ENCODE results near the gene IMMP2L. TPM values are rescaled to one million over a fixed set of nuclear protein-coding genes. Genes with fewer than 3 reads are reported as not detected.

Gene IMMP2L
- total RNA-seq, 1 experiment from 2014 or later: 8.6 TPM

GRCh38 chr7:111513566-111513965 lies 48.7 kb downstream of the IMMP2L start:
- no peaks in the 10 kb centered on the region for H4K20me1 ChIP-seq (ENCODE audit: low read length)
- no peak overlapping the region for H2AFZ ChIP-seq (ENCODE audit: low read length)
- H3K79me2 ChIP-seq (ENCODE audit: low read length): peaks cover 8% of the 10 kb centered on the region; the same call in 1 of the 2 replicates
- H3K9me3 ChIP-seq (ENCODE audit: low read length): no peaks in the 10 kb centered on the region
- DNase-seq: no peak
- TF ChIP-seq EZH2phosphoT487 (IDR thresholded peaks at IDR 0.05; ENCODE audit: borderline replicate concordance, low read length): no peak
- TF ChIP-seq EZH2 (IDR thresholded peaks at IDR 0.05; ENCODE audit: low read length, unreplicated experiment): no peak
- no peak for TF ChIP-seq CTCF (conservative IDR thresholded peaks at IDR 0.05; ENCODE audit: low read depth, low read length)
- ChIA-PET POLR2A (ENCODE audit: unreplicated experiment) (no interaction called here), CTCF (no interaction called here)
- H3K9ac ChIP-seq (ENCODE audit: low read length): peak overlapping the region; percentile 14; the same call in 1 of the 2 replicates
- no TSS peak for BruUV-seq (replicated peaks)
- H3K36me3 ChIP-seq (ENCODE audit: low read depth, low read length): peaks cover 3% of the 10 kb centered on the region; the same call in 1 of the 2 replicates
- intact Hi-C loops (cut with micrococcal nuclease): no loop called here
- peaks cover 63% of the 10 kb centered on the region for H3K4me1 ChIP-seq (ENCODE audit: insufficient read depth, low read length)
- no peak overlapping the region for H3K4me2 ChIP-seq (ENCODE audit: low read length)
- H3K27me3 ChIP-seq (ENCODE audit: low read length): no peaks in the 10 kb centered on the region
- no peak overlapping the region for H3K4me3 ChIP-seq (ENCODE audit: low read length)
- no peak for ATAC-seq
- H3K9me2 ChIP-seq (replicated peaks; ENCODE audit: low read length): no peaks in the 10 kb centered on the region
- H3F3A ChIP-seq (ENCODE audit: low read length, unreplicated experiment): peaks cover 11% of the 10 kb centered on the region
- peak overlapping the region; percentile 19 for H3K27ac ChIP-seq (ENCODE audit: low read length)

DNA sequence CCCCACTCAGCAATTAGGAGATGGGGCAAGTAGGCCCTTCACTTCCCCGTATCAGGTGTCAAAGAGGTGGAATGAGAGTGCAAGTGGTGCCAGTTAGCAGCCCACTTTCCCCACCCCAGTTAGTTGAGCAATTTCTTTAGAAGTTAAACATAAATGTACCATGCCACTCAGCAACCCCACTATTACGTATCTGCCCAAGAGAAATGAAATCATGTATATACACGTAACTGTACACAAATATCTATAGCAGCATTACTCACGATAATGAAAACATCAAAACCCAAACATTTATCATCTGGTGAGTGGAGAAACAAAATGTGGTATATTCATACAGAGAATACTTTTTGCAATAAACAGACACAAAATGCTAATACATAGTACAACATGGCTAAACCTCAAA lies 50.4 kb downstream of the IMMP2L start:
- no TSS peak for BruUV-seq (replicated peaks)
- peak overlapping the region; percentile 85 for H3K9ac ChIP-seq (ENCODE audit: low read length)
- ChIA-PET CTCF (no interaction called here), POLR2A (ENCODE audit: unreplicated experiment) (no interaction called here)
- peaks cover 16% of the 10 kb centered on the region for H3K79me2 ChIP-seq (ENCODE audit: low read length)
- H3K4me3 ChIP-seq (ENCODE audit: low read length): no peak overlapping the region
- no peak overlapping the region for H3K4me2 ChIP-seq (ENCODE audit: low read length)
- DNase-seq (no peak), ATAC-seq (no peak)
- no peaks in the 10 kb centered on the region for H3K9me3 ChIP-seq (ENCODE audit: low read length)
- peaks cover 3% of the 10 kb centered on the region; the same call in 1 of the 2 replicates for H3K36me3 ChIP-seq (ENCODE audit: low read depth, low read length)
- H3K27me3 ChIP-seq (ENCODE audit: low read length): no peaks in the 10 kb centered on the region
- H2AFZ ChIP-seq (ENCODE audit: low read length): no peak overlapping the region
- H4K20me1 ChIP-seq (ENCODE audit: low read length): no peaks in the 10 kb centered on the region
- TF ChIP-seq CTCF (conservative IDR thresholded peaks at IDR 0.05; ENCODE audit: low read depth, low read length): no peak
- TF ChIP-seq EZH2 (IDR thresholded peaks at IDR 0.05; ENCODE audit: low read length, unreplicated experiment): no peak
- peak overlapping the region; percentile 96 for H3K27ac ChIP-seq (ENCODE audit: low read length)
- H3F3A ChIP-seq (ENCODE audit: low read length, unreplicated experiment): peaks cover 4% of the 10 kb centered on the region
- H3K4me1 ChIP-seq (ENCODE audit: insufficient read depth, low read length): peaks cover 58% of the 10 kb centered on the region
- intact Hi-C loops (cut with micrococcal nuclease): no loop called here
- H3K9me2 ChIP-seq (replicated peaks; ENCODE audit: low read length): no peaks in the 10 kb centered on the region

DNA sequence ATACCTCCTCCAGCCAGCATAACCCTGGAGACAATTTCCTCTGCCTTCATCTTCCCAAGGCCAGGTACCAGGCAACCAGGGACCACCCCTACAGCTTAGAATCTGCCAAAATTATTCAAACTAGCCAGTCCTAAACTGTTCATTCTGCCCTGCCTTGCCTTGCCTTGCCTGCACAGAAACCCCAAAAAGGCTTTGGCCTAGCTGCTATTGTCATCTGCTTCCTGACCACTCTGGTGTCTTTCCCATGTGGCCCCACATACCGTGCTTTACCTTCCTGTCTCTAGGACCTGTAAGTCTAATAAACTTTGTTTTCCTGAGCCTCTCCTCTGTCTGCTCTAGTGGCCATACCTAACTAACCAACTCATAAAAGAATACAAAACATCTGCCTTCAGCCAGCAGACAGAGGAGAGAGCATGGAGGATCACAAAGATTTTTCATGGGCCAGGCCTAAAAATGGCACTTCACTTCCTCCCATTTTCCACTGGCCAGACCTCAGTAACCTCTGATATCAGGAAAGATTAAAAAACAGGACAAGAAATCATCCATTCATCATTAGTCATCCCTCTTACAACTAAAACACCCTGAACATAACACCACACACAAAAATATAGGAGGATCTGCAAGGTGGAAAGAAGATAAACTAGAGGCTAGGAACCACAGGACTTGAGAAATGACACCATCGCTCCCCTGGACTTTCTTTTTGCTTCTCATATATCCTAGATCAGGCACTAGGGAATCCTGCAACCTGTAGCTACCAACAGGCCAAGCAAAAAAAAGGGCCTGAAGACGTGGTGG lies 51.5 kb downstream of the IMMP2L start:
- POLR2A ChIA-PET (ENCODE audit: unreplicated experiment): interaction anchor here (1.3 kb wide), 1 partner anchor 52 kb away, joined by 10 read pairs; the partner anchor contains the start of gene IMMP2L
- CTCF ChIA-PET: interaction anchor here (1.4 kb wide), 1 partner anchor 12 kb away, joined by 12 read pairs; no protein-coding TSS in a partner anchor
- no peaks in the 10 kb centered on the region for H4K20me1 ChIP-seq (ENCODE audit: low read length)
- intact Hi-C loops (cut with micrococcal nuclease): no loop called here
- H3K36me3 ChIP-seq (ENCODE audit: low read depth, low read length): peaks cover 3% of the 10 kb centered on the region; the same call in 1 of the 2 replicates
- DNase-seq (peak; percentile 35), ATAC-seq (peak; percentile 36)
- no peak for TF ChIP-seq CTCF (conservative IDR thresholded peaks at IDR 0.05; ENCODE audit: low read depth, low read length)
- TF ChIP-seq EZH2 (IDR thresholded peaks at IDR 0.05; ENCODE audit: low read length, unreplicated experiment): no peak
- TF ChIP-seq EZH2phosphoT487 (IDR thresholded peaks at IDR 0.05; ENCODE audit: borderline replicate concordance, low read length): no peak
- H3K9me2 ChIP-seq (replicated peaks; ENCODE audit: low read length): no peaks in the 10 kb centered on the region
- peak overlapping the region; percentile 85 for H3K9ac ChIP-seq (ENCODE audit: low read length)
- 0 out of 2 replicates have a peak overlapping the region, but pooled peaks have one; percentile 29 for H2AFZ ChIP-seq (ENCODE audit: low read length)
- BruUV-seq (replicated peaks): no TSS peak
- peak overlapping the region; percentile 96 for H3K27ac ChIP-seq (ENCODE audit: low read length)
- no peak overlapping the region for H3K4me3 ChIP-seq (ENCODE audit: low read length)
- H3K4me2 ChIP-seq (ENCODE audit: low read length): peak overlapping the region; percentile 29; the same call in 1 of the 2 replicates
- H3K79me2 ChIP-seq (ENCODE audit: low read length): peaks cover 16% of the 10 kb centered on the region
- peaks cover 50% of the 10 kb centered on the region for H3K4me1 ChIP-seq (ENCODE audit: insufficient read depth, low read length)
- no peaks in the 10 kb centered on the region for H3K9me3 ChIP-seq (ENCODE audit: low read length)
- H3K27me3 ChIP-seq (ENCODE audit: low read length): no peaks in the 10 kb centered on the region
- H3F3A ChIP-seq (ENCODE audit: low read length, unreplicated experiment): no peaks in the 10 kb centered on the region
